Astrocyte of the spinal cord (primary cell): Measurements from ENCODE around the gene CAPG.

Experiments
- DNase-seq: peaks from one replicate; pipeline ENCODE4 v3.0.0; 2011; ENCODE audit warnings: low read depth, low spot score
- H3K4me3 ChIP-seq: 2 replicates; pipeline ENCODE4 v1.5.1; 2011; ENCODE audit warnings: low read depth, mild to moderate bottlenecking, low read length, moderate library complexity
- in situ Hi-C: cut with HindIII; loops from 2 replicates; pipeline ENCODE4 v1.10.0; 2017; ENCODE audit warnings: low sequenced_read_pairs
- TF ChIP-seq, protein P1 (sequence below): IDR thresholded peaks from 2 replicates; pipeline ENCODE4 v1.5.1; 2012; ENCODE audit warnings: low read depth, mild to moderate bottlenecking, low read length, inconsistent platforms

The CAPG gene

GRCh38 chr2:85400541-85401463 is 9.4 kb downstream of the CAPG start:
- in situ Hi-C loops: loop anchor here (25.0 kb wide), 1 partner anchor 136 kb away; the partner anchor contains the start of gene MAT2A
- no peak overlapping the region for H3K4me3 ChIP-seq
- DNase-seq: no peak
- TF ChIP-seq, protein P1, sequence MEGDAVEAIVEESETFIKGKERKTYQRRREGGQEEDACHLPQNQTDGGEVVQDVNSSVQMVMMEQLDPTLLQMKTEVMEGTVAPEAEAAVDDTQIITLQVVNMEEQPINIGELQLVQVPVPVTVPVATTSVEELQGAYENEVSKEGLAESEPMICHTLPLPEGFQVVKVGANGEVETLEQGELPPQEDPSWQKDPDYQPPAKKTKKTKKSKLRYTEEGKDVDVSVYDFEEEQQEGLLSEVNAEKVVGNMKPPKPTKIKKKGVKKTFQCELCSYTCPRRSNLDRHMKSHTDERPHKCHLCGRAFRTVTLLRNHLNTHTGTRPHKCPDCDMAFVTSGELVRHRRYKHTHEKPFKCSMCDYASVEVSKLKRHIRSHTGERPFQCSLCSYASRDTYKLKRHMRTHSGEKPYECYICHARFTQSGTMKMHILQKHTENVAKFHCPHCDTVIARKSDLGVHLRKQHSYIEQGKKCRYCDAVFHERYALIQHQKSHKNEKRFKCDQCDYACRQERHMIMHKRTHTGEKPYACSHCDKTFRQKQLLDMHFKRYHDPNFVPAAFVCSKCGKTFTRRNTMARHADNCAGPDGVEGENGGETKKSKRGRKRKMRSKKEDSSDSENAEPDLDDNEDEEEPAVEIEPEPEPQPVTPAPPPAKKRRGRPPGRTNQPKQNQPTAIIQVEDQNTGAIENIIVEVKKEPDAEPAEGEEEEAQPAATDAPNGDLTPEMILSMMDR: no peak

GRCh38 chr2:85400023-85400422 is 10.1 kb downstream of the CAPG start:
- DNase-seq: no peak
- H3K4me3 ChIP-seq: no peak overlapping the region
- in situ Hi-C loops: loop anchor here (25.0 kb wide), 1 partner anchor 137 kb away; the partner anchor contains the start of gene MAT2A
- TF ChIP-seq, protein P1: no peak

- TF ChIP-seq, protein P1: no peak
- DNase-seq: no peak
- H3K4me3 ChIP-seq: no peak overlapping the region
- in situ Hi-C loops: no loop called here
These were observed 11.0 kb downstream of the CAPG start for GRCh38 chr2:85399183-85399455.

GRCh38 chr2:85398426-85399182 is 11.6 kb downstream of the CAPG start:
- TF ChIP-seq, protein P1: no peak
- no peak for DNase-seq
- H3K4me3 ChIP-seq: no peak overlapping the region
- in situ Hi-C loops: no loop called here

DNA sequence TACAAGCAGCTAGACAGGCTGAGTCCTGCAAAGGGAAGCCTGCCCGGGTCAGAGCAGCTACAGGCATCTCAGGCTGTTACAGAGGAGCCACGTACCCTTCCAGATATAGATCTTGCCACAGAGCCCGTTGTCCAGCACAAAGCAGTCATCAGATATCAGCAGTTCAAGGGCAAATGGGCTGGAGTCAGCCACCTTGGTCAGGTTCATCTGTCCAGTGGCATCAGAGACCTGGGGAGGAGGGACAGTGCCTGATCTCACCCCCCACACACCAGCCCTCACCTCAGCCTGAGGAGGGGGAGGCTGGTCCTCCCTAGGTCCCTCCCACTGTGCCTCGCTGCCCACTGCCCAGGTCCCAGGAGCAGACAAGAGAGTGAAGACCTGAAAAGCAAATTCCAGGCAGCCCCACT is 12.2 kb downstream of the CAPG start:
- TF ChIP-seq, protein P1: no peak
- in situ Hi-C loops: no loop called here
- DNase-seq: no peak
- no peak overlapping the region for H3K4me3 ChIP-seq

- in situ Hi-C loops: no loop called here
- TF ChIP-seq, protein P1: no peak
- H3K4me3 ChIP-seq: no peak overlapping the region
- DNase-seq: no peak
These were observed 13.4 kb downstream of the CAPG start for GRCh38 chr2:85396531-85397470.
